LoVo (cell line): Measurements from ENCODE around the gene YBEY.

ENCODE experiments used
- DNase-seq: peaks from one replicate; pipeline ENCODE4 v3.0.0-alpha.2; 2016; ENCODE audit warnings: low spot score

Gene YBEY

DNA sequence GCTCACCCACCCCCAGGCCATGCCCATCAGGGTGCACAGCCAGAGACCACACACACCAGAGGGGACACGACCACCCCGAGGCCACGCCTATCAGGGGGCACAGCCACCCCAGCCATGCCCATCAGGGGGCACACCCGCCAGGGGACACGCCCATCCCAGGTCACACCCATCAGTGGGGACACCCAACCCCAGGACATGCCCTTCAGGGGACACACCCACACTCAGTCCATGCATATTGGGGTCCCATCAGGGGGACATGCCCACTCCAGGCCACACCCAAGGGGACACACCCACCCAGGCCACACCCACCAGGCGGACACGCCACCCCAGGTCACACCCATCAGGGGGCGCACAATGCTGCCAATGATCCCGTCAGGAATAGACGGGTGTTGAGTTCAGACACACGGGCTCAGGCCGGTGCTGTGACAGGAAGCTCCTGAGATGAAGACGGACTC lies 21.4 kb upstream of the YBEY start:
- no peak for DNase-seq

- no peak for DNase-seq
These were observed 20.2 kb upstream of the YBEY start for GRCh38 chr21:46265736-46266525.

- DNase-seq = no peak
These were observed 19.2 kb upstream of the YBEY start for GRCh38 chr21:46266946-46267345.

- DNase-seq = no peak
These were observed 17.8 kb upstream of the YBEY start for GRCh38 chr21:46268371-46268770.

DNA sequence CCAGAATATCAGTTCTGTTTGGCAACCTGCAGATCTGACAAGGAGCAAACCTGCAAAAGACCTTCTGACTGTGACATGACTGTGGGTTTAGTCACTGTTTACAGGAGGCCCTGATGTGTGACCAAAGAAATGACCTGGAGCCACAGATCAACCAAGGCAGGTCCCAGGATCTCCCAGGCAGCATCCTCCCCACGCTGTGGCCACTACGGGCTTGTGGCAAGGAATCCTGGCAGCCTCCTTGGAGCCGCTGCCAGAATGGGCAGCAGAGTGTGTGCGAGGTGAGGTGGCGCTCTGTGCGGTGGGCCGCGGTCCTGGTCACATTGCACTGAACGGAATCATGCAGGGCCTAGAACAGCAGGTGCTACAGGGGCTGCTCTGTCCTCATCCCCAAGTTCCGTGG lies 16.7 kb upstream of the YBEY start:
- DNase-seq = no peak

DNA sequence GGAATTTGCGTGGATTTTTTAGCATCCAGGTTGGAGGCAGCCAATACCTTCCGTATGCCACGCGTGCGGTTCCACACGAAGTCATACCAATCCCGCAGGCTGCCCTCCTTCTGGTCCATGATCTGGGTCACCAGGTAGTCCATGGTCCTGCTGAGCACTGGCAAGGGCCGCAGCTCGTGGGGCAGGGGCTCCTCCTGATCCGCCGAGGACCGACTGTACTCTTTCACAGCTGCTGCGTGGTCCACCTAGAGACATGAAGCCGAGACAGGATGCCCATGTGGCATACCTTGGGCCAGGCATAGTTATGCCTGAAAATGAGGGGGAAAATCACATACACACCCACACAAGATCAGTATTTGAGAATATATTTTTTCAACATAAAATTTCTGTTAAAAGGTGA lies 12.8 kb upstream of the YBEY start:
- DNase-seq = no peak

DNA sequence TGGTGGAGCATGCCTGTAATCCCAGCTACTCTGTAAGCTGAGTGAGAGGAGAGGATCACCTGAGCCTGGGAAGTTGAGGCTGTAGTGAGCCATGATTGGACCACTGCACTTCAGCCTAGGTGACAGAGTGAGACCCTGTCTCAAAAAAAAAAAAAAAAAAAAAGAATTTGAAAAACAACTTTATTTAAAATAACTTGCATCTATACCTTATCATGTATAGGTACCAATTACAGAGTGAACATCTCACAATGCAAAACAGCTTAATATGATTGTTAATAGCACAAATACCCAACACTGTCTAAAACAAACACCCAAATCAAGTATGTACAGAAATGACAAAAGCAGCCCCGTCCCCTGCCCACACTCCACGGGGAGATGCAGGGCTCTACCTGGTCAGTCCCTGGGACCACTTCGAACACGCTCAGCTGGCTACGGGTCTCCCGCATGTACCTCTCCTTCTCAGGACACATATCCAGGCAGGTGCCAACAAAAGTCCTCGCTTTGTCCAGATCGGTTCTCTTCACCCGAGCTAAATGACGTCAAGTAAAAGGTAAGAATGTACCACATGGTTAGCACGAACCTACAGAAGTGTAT lies 11.2 kb upstream of the YBEY start:
- DNase-seq = no peak

DNA sequence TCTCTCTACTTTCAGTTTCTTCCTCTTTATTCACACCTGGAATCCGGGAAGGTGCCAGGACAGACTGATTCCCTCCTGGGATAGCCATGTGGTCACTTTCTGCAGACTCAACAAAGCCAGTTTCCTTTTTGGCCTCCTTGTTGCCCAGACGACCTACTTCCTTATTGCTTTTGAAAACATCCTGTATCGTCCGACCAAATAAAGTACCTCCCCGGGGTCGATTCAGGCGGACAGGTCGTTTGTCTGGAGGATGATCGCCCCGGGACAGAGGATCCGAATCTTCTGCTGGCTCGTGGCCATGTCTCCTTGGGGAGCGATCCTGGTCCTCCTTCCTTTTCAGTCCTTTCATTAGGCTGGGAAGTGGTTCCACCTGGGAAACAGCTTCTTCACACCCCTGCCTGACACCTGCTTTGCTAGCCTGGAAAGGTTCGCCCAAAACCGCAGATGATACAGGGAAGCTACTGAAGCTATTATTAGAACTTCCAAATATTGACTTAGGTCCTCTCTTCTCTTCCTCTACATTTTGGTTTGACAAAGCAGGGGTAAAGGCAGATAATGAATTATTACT lies 2.0 kb upstream of the YBEY start:
- no peak for DNase-seq

GRCh38 chr21:46284733-46285132 lies 1.4 kb upstream of the YBEY start:
- DNase-seq = no peak

DNA sequence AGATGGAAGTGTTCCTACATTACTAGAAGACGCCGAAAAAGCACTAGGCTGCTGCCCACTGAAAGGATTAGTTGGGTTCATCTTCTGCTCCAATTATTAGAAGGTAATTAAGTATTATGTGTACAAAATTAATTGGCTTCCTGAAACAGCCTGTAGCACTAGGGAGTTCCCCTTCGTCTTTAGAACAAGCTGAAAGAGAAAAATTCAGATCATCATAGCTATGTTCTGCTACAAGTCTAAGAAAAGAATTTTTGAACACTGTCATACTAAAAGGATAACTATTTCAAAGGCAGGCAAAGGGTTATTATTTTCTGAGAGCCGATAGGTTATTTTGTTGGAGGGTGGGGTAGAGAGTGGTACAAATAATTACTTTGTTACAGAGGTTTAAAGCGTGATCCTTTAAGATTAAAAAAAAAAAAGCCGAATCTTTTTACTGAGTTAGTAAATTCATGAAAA lies 908 bp upstream of the YBEY start, which contains the start of gene MCM3AP:
MCM3AP (minus strand) TSS at position 406 of the 456 bp plus-strand sequence; CDS start at position 81, 325 bp downstream.
- no peak for DNase-seq

DNA sequence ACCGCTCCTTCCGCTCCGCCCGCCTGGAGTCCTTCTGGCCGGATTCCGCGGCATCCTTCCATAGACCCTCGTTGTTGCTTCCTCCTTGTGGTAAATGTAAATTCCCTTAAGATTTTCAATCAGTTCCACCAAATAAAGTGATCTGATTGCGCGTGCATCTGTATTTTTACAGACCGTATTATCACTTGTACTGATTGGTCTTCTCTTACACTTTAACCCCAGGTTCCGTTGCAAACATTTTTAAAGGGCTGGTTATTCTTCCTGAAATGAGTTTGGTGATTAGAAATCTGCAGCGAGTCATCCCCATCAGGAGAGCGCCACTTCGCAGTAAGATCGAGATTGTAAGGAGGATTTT lies 483 bp downstream of the YBEY start:
- no peak for DNase-seq

GRCh38 chr21:46287541-46287940 lies 1.4 kb downstream of the YBEY start:
- DNase-seq = no peak

- no peak for DNase-seq
These were observed 3.6 kb downstream of the YBEY start for GRCh38 chr21:46289655-46290179.

GRCh38 chr21:46291561-46291960 lies 5.4 kb downstream of the YBEY start:
- no peak for DNase-seq

DNA sequence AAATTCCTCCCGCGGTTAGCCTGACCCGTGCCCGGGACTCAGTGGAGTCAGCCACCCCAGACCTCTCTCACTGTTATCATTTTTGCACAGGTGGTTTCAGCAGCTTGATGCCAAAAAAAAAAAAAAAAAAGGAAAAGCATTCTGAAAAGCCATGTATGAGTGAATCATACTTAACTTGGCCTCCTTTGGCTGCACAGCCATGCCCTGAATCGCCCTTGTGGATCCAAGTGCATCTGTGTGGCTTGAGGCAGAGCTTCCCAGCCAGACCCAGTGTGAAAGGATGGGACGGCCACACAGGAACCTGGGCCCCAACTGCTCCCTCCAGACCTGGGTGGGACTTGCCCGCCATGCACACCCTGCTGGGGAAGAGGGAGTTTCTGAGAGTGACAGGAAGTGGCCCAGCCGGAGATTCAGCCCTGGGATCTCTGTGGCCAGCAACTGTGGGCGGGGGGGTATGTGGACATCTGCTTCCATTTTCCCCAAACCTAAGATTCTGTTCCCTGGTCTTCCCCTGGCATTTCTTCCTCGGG lies 8.6 kb downstream of the YBEY start:
- DNase-seq = no peak

DNA sequence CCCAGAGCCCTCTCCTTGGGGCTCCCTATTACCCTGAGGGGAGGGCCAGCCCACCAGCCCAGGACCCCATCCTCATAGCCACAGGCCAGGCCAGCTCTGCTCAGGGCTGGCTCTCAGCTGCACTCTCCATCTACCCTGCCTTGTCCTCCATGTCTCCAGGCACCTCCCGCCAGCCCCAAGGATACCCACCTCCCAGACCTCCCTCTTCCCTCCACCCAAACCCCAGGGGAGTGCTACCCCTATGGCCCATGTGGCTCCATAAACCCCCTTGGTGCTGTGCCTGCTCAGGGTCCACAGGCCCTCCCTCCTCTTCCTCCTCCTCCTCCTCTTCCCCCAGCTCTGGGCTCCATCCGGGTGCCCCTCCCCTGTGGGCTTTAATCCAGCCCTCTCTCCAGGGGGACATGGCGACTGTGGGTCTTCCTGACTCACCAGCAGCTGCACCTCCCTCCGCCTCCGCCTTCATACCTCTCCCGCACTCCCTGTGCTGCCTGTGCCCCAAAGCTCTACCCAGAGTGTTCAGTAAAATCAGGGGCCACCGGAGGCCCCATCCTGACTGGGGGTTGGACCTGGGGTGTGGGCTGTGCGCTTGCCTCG lies 9.1 kb downstream of the YBEY start:
- DNase-seq = no peak

DNA sequence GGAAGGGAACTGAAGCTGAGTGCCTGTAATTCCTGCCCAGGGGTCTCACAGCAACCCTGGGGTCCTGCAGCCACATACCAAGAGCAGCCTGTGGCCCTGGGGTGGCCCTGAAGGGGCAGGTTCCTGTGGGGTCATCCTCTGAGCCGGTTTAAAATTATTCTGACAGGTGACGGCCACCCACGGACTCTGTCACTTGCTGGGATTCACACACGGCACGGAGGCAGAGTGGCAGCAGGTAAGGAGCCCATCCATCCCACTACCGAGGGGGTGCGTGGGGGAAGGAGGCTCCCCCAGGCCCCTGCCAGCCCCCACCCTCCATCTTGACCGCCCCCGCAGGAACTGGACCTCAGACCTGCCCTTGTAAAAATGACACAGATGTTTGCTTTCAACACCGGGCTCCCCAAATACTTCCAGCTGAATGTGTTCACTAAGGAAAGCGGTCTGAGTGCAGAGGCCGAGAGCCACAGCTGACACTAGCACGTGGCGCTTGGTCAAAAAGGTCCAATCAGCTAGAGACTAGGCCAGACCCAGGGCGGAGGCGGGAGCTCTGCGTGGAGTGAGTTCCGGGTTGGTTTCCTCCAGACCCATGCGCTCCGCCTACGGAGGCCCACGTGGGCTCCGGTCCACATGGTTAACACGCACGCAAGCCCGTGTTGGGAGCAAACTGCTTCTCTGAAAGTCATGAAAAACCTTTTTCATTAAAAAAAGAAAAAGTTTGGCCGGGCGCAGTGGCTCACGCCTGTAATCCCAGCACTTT lies 10.0 kb downstream of the YBEY start:
- no peak for DNase-seq

GRCh38 chr21:46297338-46298271 lies 11.5 kb downstream of the YBEY start:
- no peak for DNase-seq

GRCh38 chr21:46299167-46299566 lies 13.0 kb downstream of the YBEY start:
- DNase-seq = no peak

DNA sequence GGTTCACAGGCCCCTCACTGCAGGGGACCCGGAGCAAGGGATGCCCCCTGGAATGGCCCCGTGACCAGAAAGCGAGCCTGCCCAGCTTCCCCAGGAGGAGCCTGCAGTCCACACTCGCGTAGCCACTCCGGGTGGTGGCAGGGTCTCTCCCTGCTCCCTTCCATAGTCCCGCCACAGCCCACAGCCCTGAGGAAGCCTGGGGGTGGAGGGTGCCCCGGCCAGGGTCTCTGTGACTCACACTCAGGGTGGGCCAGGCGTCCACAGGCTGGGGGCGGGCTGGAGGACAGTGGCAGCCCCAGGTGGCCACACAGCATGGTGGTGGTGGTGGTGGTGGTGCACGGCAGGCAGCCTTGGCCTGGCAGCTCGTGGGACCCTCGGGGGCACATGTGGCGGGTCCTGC lies 15.6 kb downstream of the YBEY start:
- no peak for DNase-seq

DNA sequence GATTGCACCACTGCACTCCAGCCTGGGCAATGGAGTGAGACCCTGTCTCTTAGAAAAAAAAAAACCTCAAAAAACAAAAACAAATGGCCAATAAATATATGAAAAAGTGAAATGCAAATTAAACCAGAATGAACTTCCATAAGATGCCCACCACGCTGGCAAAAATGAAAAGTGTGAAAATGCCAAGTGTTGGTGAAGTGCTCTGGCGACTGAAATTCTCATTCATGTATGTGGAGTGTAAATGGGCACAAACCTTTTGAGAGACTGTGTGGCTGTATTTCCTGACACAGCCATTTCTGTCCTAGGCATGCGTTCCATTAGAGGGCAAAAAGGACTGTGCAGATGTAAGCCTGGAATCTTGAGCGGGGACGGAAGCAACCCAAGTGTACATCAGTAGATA lies 18.3 kb downstream of the YBEY start:
- no peak for DNase-seq
